NCI-H82 (cell line): ENCODE data around the gene CFAP70.
"Not testable (repeated sequence)": the region's sequence is repeated elsewhere in the genome, so short reads cannot be mapped to it uniquely, and the experiment has no call there.

ENCODE experiments used
- DNase-seq: peaks from one replicate; lab custom pipeline; 2025; lab: John Stamatoyannopoulos, UW

Gene CFAP70

GRCh38 chr10:73358331-73359279, at the start of gene CFAP70:
Gene CFAP70, minus strand, starts transcription at chr10:73358864. Its CDS starts 4,068 bp downstream, at chr10:73354796.
- DNase-seq, result peak; percentile 96

- DNase-seq, result no peak
Observed at GRCh38 chr10:73408061-73408460, 49.4 kb upstream of the CFAP70 start.

- no peak for DNase-seq
Observed at GRCh38 chr10:73407495-73407894, 48.8 kb upstream of the CFAP70 start.

- no peak for DNase-seq
Observed at GRCh38 chr10:73406846-73407245, 48.2 kb upstream of the CFAP70 start.

- no peak for DNase-seq
Observed at GRCh38 chr10:73405556-73405955, 46.9 kb upstream of the CFAP70 start.

GRCh38 chr10:73404690-73405089, 46.0 kb upstream of the CFAP70 start:
- DNase-seq, result no peak

- no peak for DNase-seq
Observed at GRCh38 chr10:73401636-73402035, 43.0 kb upstream of the CFAP70 start.

- no peak for DNase-seq
Observed at GRCh38 chr10:73399063-73399462, 40.4 kb upstream of the CFAP70 start.

- DNase-seq, result peak; percentile 25
Observed at GRCh38 chr10:73398024-73398423, 39.4 kb upstream of the CFAP70 start.

- DNase-seq, result not testable (repeated sequence)
Observed at GRCh38 chr10:73394325-73394724, 35.7 kb upstream of the CFAP70 start.

GRCh38 chr10:73388228-73388627, 29.6 kb upstream of the CFAP70 start:
- DNase-seq, result no peak

- no peak for DNase-seq
Observed at GRCh38 chr10:73386583-73386982, 27.9 kb upstream of the CFAP70 start.

- DNase-seq, result no peak
Observed at GRCh38 chr10:73379064-73379748, 20.5 kb upstream of the CFAP70 start.

- no peak for DNase-seq
Observed at GRCh38 chr10:73376679-73377078, 18.0 kb upstream of the CFAP70 start.

- DNase-seq, result no peak
Observed at GRCh38 chr10:73368238-73368637, 9.6 kb upstream of the CFAP70 start.

GRCh38 chr10:73366381-73367298, 8.0 kb upstream of the CFAP70 start:
- no peak for DNase-seq

- no peak for DNase-seq
Observed at GRCh38 chr10:73364964-73365363, 6.3 kb upstream of the CFAP70 start.

GRCh38 chr10:73359492-73359891, 828 bp upstream of the CFAP70 start:
- no peak for DNase-seq

- DNase-seq, result no peak
Observed at GRCh38 chr10:73357821-73358220, 843 bp downstream of the CFAP70 start.

- no peak for DNase-seq
Observed at GRCh38 chr10:73357166-73357565, 1.5 kb downstream of the CFAP70 start.

- no peak for DNase-seq
Observed at GRCh38 chr10:73344269-73344668, 14.4 kb downstream of the CFAP70 start.

GRCh38 chr10:73340121-73340520, 18.5 kb downstream of the CFAP70 start:
- no peak for DNase-seq
